NCI-H187 treated with DMSO at 0.1 percent for 48 hours (cell line): ENCODE data around the gene PLEKHF1.
"Not testable (repeated sequence)": the region's sequence is repeated elsewhere in the genome, so short reads cannot be mapped to it uniquely, and the experiment has no call there.

Source experiments
- DNase-seq: peaks from one replicate; lab custom pipeline; 2025; lab: John Stamatoyannopoulos, UW

Gene PLEKHF1

DNA sequence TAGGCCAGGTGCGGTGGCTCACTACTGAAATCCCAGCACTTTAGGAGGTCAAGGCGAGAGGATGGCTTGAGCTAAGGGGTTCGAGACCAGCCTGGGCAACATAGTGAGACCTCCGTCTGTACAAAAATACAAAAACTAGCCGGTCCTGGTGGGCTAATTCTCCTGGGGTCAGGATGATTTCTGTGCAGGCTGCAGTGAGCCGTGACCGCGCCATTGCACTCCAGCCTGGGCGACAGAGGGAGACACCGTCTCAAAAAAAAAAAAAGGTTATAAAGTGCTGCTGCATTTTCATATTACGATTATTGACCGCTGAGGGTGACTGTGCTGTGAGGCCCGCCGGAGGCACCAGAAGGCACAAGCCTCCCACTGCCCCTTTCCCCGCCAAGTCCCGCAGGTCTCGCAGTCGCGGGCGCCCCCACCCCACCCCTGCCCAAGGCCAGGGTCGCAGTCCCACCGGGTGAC lies 477 bp upstream of the PLEKHF1 start:
- DNase-seq: no peak

DNA sequence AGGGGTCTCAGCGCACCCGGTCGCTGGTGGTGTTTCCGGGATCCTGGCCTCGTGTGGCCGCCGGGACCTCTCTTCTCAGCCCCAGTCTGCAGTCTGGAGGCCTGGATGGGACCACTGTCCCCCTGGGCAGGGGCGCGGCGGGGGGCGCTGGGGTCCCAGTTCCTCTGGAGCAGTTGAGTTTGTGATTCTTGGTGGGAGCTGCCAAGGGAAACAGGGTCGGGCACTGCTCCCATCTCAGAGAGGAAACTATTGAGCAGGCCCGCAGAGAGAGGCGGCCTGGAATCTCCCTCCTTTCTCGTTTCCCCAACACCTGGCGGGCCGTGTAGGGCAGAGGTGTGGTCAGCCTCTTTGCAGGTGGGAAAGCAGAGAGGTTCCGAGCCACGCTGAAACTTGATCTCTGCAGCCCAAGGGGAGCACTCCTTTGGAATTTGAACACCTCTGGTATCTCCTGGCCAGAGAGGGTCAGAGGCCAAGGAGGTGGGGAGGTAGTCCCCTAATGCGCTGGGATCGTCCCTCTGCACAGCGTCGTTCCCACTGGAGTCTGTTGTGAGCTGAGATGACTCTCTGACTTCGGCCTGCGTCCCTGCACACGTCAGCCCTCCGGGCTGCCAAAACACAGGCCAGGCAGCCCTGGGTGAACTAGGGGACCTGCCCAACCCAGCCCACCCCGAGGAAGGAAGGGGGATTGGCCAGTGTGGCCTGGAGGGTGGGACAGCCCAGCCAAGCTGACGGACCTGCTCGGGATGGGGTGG lies 741 bp downstream of the PLEKHF1 start:
- no peak for DNase-seq

DNA sequence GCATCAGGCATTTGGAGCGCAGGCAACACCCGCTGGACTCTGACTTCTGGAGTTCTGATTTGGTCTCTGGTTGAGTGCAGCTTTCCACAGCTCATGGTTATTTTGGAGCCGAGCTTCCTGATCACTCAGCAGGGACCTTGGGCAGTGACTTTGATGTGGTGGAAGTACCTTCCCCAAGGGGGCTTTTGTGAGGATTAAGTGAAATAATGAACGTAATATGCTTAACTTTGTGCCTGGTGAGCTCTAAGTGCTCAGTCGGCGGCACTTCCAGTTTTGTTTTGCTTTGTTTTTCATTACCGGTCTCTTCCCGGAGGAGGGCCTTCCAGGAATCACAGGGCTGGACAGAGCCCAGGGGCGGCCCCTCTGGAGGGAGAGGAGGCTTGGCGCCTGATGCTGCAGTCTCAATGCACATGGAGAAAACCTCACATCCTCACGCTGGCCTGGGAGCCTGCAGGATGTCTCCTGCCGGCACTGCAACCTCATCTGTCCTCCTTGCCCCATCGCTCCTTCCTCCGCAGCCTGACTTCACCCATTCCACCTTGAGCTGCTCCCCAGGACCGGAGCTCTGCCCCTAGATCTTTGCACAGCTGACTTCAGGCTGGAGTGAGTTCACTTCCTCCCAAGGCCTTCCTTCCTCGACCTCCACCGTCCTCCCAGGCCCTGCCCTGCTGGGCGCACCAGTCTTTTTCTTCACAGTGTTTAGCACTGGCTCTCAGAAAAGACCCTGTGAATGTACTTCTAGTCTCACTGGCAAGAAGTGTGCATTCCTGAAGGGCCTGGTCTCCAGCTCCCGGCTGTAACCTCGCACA lies 1.5 kb downstream of the PLEKHF1 start:
- no peak for DNase-seq

DNA sequence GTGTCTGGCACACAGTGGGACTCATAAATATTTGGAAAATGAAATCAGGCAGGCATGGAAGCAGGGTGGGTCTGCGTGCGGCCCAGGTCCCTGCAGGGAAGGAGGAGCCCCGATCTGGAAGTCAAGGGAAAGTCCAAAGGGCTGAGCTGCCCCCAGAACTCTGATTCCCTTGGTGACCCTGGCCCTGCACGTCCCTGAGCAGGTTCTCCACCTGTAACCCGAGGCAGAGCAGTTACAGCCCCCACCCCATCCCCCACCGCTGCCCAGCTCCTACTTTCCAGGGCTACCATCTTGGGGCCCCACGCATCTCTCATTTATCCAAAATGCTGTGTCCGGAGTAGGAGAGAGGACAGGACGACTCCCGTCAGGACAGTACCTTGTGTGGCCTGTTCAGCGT lies 2.1 kb downstream of the PLEKHF1 start:
- no peak for DNase-seq

DNA sequence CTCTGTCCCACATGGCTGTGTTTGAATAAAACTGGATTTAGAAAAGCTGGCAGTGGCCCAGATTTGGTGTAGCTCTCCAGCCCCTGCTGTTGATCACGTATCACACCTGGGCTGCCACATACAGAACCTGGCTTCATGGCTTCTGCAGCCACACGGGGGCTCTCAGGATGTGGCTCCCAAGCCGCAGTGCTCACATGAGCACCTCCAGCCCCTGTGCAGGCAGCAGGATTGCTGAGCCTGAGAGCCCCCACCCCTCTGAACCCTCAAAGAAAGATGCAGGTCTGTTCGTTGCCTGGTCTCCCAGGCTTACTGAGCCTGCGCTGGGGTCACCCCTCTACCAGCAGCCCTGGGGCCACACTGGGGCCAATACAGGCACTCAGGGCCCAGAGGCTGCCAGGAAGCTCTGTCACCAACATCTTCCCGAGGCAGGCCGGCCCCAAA lies 2.7 kb downstream of the PLEKHF1 start:
- no peak for DNase-seq

DNA sequence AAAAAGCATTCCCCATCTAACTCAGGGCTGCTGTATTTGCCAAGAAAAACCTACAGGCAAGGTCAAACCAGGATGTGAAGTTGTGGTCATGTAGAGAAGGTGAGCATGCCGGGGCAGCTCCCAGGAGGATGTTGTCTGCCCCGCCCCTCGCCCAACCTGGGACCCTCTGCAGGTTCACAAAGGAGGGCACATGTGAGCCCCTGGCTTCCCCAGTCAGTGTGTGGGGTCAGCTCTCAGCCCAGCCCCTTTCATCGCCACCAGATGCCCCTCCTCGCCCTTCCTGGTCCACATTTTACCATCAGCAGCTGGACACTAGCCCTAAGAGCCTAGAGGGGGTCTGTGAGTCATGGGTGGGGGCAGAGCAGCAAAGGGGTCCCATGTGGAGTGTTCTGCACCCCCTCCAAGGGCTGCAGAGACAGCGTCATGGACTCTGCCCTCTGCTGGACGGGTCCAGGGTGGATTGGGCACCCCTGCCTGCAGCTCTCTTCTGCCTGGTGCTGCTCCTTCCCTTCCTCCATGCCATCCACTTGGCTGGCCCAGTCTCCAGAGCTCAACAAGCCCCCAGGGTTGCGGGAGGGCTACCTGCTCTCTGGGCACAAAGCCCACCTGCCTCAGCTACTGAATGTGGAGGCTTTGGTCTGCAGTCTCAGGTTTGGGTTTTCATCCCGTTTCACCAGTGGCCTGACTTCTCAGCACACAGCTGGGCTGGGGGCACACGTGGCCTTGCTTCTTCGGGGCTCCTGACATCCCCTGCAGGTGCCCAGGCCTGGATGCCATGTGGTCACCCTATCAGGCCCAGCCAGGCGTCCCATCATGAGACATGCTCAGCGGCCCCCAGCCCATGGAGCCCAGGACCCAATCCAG lies 3.7 kb downstream of the PLEKHF1 start:
- no peak for DNase-seq

DNA sequence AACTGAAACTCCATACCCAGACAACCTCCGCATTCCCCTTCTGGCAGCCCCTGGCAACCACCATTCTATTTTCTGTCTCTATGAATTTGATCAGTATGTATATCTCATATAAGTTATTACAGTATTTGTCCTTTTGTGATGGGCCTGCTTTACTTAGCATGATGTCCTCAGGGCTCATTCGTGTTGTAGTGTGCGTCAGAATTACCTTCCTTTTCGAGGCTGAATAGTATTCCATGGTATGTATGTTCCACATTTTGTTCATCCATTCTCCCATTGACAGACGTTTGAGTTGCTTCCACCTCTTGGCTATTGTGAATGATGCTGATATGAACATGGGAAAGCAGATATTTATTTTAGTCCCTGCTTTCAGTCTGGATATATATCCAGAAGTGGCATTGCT lies 5.0 kb downstream of the PLEKHF1 start:
- DNase-seq: no peak

DNA sequence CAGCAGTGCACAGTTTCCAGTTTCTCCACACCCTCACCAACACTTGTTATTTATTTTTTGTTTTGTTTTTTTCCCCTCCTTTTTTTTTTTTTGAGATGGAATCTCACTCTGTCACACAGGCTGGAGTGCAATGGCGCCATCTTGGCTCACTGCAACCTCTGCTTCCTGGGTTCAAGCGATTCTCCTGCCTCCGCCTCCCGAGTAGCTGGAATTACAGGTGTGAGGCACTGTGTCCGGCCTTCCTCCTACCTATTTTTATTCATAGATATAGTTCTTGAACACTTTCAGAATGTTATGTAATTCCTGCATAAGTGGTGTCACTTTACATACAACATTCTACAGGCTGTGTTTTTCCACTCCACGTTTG lies 5.7 kb downstream of the PLEKHF1 start:
- DNase-seq: not testable (repeated sequence)

DNA sequence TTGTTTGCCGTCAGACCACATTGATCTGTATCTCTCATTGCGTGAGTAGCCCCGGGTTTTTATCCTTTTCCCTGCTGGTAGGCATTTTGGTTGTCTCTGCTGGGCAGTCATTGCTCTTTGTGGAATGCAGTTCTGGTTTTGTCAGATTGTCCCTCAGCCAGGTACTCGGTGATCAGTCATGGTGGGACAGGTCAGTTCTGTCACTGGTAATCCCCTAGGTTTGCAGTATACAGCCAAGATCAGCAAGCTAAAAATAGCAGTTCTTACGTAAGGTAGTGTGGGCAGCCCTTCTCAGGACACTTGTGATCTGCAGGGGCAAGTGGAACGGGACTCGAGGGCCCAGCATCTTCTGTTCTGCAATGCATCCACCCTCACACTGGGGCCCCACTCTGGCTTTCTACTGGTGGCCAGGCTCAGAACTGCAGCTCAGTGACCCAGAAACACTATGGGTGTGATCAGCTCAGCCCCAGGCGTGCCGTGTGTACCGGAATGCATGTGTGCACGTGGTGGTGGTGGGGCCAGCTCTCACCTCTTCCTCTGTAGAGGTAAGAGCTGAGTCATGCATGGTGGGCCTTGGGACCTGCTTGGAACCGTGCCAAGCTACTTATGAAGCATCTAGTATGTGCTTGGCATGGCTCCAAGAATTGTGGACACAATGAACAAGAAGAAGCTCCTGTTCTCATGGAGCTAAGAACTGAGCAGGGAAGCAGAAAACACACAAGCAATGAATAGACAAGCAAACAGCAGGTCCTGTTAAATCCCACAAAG lies 6.3 kb downstream of the PLEKHF1 start:
- DNase-seq: no peak

DNA sequence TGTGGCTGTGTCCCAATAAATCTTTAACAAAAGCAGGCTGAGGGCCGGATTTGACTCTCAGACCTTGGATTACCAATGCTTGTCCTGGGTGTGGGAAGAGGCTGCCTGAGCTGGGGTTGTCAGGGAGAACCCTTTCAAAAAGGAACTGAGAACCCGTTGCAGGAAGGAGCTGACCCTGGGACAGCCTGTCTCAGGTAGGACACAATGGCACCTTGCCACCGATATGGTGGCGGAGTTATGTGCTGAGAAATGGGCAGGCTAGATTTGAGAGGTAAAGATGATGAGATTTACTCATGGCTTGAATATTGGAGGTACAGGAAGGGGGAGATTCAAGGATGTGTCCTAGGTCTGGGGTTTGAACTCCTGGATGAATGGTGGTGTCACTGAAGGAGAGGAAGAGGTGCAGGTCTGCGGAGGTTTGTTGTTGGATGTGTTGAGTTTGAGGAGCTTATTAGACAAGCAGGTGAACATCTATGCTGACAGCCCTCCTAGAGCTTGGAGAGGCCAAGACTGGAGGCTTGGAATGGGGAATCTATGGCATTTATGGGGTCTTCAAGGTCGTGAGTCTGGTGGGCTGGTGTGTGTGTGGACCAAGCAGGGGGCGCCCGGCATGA lies 7.2 kb downstream of the PLEKHF1 start:
- no peak for DNase-seq

DNA sequence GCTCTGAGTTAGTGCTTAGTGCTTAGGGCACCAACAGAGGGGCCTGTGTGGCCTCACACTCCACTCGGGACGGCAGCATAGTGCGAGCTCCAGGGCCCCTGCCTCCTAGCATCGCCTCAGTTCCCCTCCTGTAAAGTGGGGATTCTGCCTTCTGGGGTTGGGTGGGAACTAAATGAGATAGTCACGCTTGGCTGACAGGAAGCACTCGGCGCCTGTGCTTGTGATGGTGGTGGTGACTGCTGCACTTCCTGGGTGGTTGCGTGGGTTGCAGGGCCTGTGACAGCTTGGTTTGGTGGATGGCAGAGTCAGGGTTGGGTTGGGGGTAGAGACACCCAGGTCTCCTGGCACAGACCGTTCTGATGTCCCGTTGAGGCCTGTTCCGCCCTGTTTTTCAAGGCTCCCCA lies 7.7 kb downstream of the PLEKHF1 start:
- DNase-seq: no peak

DNA sequence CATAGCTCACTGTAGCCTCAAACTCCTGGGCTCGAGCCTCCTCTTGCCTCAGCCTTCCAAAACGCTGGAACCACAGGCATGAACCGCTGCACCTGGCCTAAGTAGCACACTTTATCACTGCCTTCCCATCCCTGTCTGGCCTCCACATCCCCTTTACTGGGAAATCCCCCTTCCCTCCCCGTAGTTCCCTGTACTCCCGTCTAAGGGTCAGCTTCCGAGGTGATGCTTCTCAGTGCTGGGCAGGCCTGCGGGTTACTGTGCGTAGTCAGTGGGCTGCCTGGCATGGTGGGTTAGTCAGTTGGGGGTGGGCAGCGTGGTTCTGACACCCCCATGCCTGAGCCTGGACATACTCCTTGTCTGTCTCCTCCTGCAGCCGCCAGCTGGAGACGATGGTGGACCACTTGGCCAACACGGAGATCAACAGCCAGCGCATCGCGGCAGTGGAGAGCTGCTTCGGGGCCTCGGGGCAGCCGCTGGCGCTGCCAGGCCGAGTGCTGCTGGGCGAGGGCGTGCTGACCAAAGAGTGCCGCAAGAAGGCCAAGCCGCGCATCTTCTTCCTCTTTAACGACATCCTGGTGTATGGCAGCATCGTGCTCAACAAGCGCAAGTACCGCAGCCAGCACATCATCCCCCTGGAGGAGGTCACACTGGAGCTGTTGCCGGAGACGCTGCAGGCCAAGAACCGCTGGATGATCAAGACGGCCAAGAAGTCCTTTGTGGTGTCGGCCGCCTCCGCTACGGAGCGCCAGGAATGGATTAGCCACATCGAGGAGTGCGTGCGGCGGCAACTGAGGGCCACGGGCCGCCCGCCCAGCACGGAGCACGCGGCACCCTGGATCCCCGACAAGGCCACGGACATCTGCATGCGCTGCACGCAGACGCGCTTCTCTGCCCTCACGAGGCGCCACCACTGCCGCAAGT lies 8.4 kb downstream of the PLEKHF1 start:
- DNase-seq: no peak

DNA sequence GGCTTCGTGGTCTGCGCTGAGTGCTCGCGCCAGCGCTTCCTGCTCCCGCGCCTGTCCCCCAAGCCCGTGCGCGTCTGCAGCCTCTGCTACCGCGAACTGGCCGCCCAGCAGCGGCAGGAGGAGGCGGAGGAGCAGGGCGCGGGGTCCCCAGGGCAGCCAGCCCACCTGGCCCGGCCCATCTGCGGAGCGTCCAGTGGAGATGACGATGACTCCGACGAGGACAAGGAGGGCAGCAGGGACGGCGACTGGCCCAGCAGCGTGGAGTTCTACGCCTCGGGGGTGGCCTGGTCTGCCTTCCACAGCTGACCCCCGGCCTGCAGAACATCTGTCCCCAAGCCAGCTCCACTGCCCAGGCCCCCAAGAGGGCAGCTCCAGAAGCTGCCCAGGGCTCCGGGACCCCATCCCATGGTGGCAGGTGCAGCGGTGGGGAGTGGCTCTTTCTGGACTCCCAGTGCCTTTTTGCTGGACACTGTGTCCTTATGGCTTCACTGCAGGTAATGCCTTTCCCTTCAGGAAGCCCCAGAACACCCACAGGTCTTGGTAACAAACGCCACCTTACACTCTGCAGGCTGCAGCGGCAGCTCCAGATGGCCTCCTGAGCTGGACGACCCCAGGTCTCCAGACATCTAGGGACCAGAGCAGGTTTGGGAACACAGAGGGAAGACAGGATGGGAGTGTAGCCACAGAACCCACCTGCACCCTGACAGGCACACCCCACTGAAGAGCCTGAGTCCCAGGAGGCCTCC lies 9.3 kb downstream of the PLEKHF1 start:
- no peak for DNase-seq

DNA sequence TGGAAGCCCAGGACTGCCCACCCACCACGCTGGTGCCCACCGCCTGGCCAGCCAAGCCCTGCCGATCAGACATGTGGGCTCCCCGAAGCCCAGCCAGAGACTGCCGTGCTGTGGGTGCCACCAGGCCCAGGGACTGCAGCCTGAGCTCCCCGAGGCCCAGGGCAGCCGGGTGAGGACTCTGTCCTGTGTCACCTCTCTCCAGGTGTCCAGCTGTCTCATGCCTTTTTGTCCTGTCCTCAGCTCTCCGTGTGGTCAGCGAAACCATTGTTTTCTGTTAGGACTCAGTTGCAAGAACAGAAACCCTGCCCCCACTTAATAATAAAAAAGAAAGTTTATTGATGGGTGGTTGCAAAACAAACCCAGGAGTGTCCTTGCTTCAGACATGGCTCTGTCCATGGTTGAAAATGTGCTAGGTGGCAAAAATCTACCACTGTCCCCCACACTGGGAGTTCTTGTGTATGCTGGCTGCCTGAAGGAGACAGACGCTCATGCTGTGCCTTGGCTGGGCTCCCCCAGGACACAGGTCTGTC lies 9.9 kb downstream of the PLEKHF1 start:
- no peak for DNase-seq

DNA sequence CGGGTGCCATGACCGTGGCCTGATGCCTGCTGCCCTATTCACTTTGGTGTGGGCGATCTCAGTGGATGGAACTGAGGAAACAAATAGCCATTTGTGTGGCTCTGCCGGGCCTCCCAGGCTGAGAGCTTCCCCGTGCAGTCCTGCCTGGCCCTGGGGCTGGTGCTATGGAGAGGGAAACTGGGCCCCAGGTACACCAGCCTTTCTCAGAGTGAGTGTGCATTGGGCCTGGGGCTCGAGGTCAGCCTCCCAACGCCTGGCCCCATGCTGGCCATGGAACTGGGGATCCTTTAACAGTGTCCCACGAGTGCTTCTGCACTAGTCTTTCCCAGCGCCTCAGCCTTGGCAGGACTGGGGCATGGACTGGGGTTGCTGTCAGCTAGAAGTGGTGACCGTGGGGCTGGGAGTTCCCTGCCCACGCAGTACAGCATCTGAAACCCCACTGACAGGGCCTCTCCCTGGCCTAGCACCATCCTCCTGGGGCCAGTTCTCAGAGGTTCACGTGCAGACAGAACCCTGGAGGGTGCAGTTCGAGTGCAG lies 10.5 kb downstream of the PLEKHF1 start:
- no peak for DNase-seq

DNA sequence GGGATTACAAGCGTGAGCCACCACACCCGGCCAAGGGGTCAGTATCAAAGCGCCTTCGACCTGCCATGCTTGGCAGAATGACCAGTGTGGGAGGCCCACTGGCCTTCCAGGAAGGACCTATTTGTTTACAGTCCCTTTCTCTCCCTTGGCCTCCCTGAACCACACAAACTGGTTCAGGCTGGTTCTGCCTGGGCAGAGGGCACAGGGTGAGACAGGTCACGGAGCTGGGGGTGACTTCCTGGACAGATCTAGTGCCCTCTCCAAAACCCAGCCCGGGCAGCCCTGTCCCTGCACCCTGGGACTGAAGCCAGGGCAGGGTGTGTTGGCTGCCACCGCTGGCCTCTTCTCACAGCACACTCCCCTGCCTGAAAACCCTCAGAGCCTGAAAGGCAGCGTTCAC lies 11.3 kb downstream of the PLEKHF1 start:
- no peak for DNase-seq

DNA sequence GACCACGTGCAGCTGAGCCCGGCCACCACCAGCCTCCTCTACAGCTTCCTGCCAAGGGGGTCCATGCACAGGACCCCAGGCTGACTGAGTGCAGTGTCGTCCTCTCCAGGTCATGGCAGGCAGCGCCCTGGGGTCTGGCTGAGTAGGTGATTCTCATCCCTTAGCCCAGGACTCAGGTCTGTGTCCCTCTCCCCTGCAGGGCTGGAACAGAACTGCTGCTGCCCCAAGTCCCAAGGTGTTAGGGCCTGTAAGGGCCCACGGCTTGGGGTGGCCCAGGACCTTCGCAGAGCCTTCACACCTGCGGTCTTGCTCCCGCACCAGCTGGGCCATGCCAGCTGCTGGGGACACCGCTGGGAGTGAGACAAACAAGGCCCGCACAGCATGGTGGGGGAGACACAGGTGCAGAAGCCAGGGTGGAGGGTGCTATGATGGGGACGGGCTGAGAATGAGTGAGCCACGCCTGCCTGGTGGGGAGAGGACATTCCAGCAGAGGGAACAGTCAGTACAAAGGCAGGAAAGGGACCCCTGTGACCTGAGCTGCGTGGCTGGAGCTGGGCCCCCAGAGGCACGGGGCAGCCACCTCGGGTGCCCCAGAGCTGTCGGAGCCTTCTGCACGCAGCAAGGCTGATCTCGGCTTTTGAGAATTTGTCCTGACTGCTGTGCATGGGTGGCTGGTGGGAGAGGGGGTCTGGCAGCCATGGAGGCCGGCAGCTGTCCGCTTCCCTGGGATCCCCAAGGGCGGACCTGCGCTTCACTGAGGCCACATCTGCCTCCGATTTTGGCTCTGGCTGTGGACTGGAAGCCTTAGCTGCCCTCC lies 11.9 kb downstream of the PLEKHF1 start:
- DNase-seq: no peak

DNA sequence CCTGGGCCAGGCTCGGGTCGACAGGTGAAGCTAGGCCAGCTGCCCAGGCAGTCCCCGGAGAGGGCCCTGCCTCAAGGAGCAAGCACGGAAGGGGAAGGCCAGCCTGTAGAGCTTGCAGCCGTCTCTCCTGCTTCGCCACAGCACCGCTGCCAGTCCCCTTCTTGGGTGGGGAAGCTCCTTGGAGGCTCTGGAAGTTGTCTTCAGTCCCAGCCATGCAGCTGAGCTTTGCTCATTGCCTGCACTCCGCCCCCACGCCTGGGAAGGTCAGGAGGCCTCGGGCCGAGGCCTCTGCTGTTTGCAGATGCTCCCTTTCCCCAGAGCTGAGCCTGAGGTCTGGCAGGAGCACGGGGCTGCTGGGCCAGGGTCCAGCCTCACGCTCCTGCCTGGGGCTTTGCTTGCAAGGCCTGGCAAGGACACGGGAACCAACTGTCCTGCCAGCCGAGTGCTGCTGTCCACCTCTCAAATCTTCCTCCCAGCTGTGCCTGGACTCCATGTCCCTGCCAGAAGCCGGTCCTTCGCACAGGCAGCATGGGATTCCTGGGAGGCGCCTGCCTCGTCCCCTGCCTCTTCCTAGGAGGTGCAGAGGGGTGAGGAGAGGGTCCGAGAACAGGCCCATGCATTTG lies 13.3 kb downstream of the PLEKHF1 start:
- no peak for DNase-seq
